ENCODE results near the gene CLCN2.

DNA sequence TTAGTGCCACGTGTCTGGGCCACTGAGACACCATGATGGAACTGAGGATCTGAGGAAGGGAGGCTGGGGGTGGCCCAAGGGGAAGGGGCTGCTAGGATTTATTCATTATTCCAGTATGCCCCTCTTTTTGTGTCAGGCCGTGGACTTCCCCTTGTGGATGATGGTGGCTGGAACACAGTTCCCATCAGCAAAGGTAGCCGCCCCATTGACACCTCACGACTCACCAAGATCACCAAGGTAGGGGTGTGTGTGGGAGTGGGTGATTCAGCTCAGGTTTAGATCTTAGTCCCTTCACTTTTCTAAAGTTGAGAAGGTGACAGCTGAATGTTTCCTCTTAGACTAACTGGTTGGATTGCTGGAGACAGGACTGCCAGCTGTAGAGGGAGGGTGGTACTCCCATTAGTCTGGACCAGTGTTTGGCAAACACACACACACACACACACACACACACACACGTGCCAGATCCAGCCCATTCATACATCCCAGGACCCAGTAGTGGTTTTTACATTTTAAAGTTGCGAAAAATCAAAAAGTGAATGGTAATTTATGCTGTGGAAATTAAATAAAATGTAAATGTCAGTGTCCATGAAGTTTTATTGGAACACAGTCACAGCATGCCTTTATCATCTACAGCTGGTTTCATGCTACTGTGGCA lies 35.6 kb downstream of the CLCN2 start:
- TF ChIP-seq EZH2 (IDR thresholded peaks at IDR 0.05; ENCODE audit: insufficient read depth, low read length) (no peak), CTCF (IDR thresholded peaks at IDR 0.05; ENCODE audit: insufficient read depth, low read depth, low read length) (no peak)

All from astrocyte (in vitro differentiated cells and primary cell).